K562 (cell line): ENCODE results near the gene TUBG2. TPM values are rescaled to one million over a fixed set of nuclear protein-coding genes. Genes with fewer than 3 reads are reported as not detected.

Experiments
- BRD9 ChIP-seq: fragments of 450-650 bp; IDR thresholded peaks from 2 replicates; pipeline ENCODE4 v1.6.1; 2018; ENCODE audit warnings: low read depth; ENCODE audit not compliant: partially characterized antibody
- CBFA2T2 ChIP-seq: fragments of 450-650 bp; conservative IDR thresholded peaks from 2 replicates; pipeline ENCODE4 v1.6.1; 2017; ENCODE audit warnings: mild to moderate bottlenecking
- CREM ChIP-seq: IDR thresholded peaks from 2 replicates; pipeline ENCODE4 v1.6.1; 2014; ENCODE audit warnings: antibody characterized with exemption, low read depth
- CTBP1 ChIP-seq: fragments of 450-650 bp; IDR thresholded peaks from 2 replicates; pipeline ENCODE4 v1.6.1; 2016; ENCODE audit warnings: borderline replicate concordance
- ELF4 ChIP-seq: fragments of 450-650 bp; formaldehyde crosslinking; IDR thresholded peaks from 2 replicates; pipeline ENCODE4 v1.4.0; 2022; ENCODE audit warnings: missing genetic modification characterization
- ESRRA ChIP-seq: fragments of 450-650 bp; IDR thresholded peaks from 2 replicates; pipeline ENCODE4 v1.6.1; 2014; ENCODE audit warnings: low read depth, mild to moderate bottlenecking, moderate library complexity, borderline replicate concordance
- HMG20B ChIP-seq: fragments of 250-450 bp; sonication (Bioruptor Pico); IDR thresholded peaks from 2 replicates; pipeline ENCODE4 v1.5.0; 2021; ENCODE audit warnings: mild to moderate bottlenecking
- HNRNPK ChIP-seq: fragments of 200-400 bp; formaldehyde crosslinking; IDR thresholded peaks from one replicate; pipeline ENCODE4 v1.6.1; 2018; ENCODE audit warnings: mild to moderate bottlenecking, low read depth, low read length; ENCODE audit not compliant: poor library complexity, severe bottlenecking
- IRF2 ChIP-seq: sonication (generic); formaldehyde crosslinking; IDR thresholded peaks from 2 replicates; pipeline ENCODE4 v1.8.1; 2022; ENCODE audit warnings: mild to moderate bottlenecking, missing genetic modification reagents
- KHSRP ChIP-seq: fragments of 450-650 bp; IDR thresholded peaks from 2 replicates; pipeline ENCODE4 v1.6.1; 2017
- NBN ChIP-seq: fragments of 450-650 bp; IDR thresholded peaks from 2 replicates; pipeline ENCODE4 v1.6.1; 2016; ENCODE audit warnings: low read depth, mild to moderate bottlenecking
- NFRKB ChIP-seq: fragments of 450-650 bp; IDR thresholded peaks from 2 replicates; pipeline ENCODE4 v1.6.1; 2016; ENCODE audit warnings: low read depth
- PURB ChIP-seq: sonication (generic); formaldehyde crosslinking; IDR thresholded peaks from 2 replicates; pipeline ENCODE4 v1.9.0; 2021; ENCODE audit warnings: low read depth, mild to moderate bottlenecking, missing genetic modification reagents
- RCOR1 ChIP-seq, 2 experiments: IDR thresholded peaks; 2 replicates each; pipeline ENCODE4 v1.6.1; 2012; ENCODE audit warnings: low read depth in 2 of 2, low read length in 2 of 2, borderline replicate concordance in 1 of 2, improper control_type of control experiment in 1 of 2
- RFX5 ChIP-seq: IDR thresholded peaks from 2 replicates; pipeline ENCODE4 v1.6.1; 2011; ENCODE audit warnings: low read depth, mild to moderate bottlenecking, improper control_type of control experiment, low read length
- STAT5A ChIP-seq: IDR thresholded peaks from 2 replicates; pipeline ENCODE4 v1.6.1; 2012; ENCODE audit warnings: low read length, inconsistent platforms, borderline replicate concordance
- TARDBP ChIP-seq: fragments of 450-650 bp; IDR thresholded peaks from 2 replicates; pipeline ENCODE4 v1.6.1; 2016
- TOE1 ChIP-seq, 2 experiments: fragments of 450-650 bp in 1 of 2; sonication (generic) in 1 of 2; formaldehyde crosslinking in 1 of 2; IDR thresholded peaks; 2 replicates each; pipeline versions ENCODE4 v1.7.1 to v1.8.0; 2016 to 2022; ENCODE audit warnings: borderline replicate concordance in 2 of 2, mild to moderate bottlenecking in 2 of 2, antibody characterized with exemption in 1 of 2, inconsistent platforms in 1 of 2, low read depth in 1 of 2, missing genetic modification reagents in 1 of 2, moderate library complexity in 1 of 2
- U2AF2 ChIP-seq: fragments of 200-400 bp; formaldehyde crosslinking; optimal IDR thresholded peaks from 2 replicates; pipeline ENCODE3; 2017; ENCODE audit warnings: low read depth, mild to moderate bottlenecking, low read length
- ZFX ChIP-seq: sonication (generic); formaldehyde crosslinking; IDR thresholded peaks from 2 replicates; pipeline ENCODE4 v1.8.0; 2022; ENCODE audit warnings: mild to moderate bottlenecking, missing genetic modification reagents, moderate library complexity
- ZNF431 ChIP-seq: sonication (generic); formaldehyde crosslinking; IDR thresholded peaks from 2 replicates; pipeline ENCODE4 v1.8.0; 2022; ENCODE audit warnings: mild to moderate bottlenecking, missing genetic modification reagents
- ZNF583 ChIP-seq: fragments of 250-450 bp; sonication (Bioruptor Pico); IDR thresholded peaks from 2 replicates; pipeline ENCODE4 v1.4.0; 2020
- ZNF586 ChIP-seq: fragments of 450-650 bp; formaldehyde crosslinking; conservative IDR thresholded peaks from 2 replicates; pipeline ENCODE4 v1.4.0; 2020; ENCODE audit warnings: mild to moderate bottlenecking, moderate library complexity
- ZNF778 ChIP-seq: fragments of 450-650 bp; formaldehyde crosslinking; IDR thresholded peaks from 2 replicates; pipeline ENCODE4 v1.4.0; 2020; ENCODE audit warnings: mild to moderate bottlenecking, moderate library complexity
- polyA plus RNA-seq, 8 experiments: library from polyadenylated mRNA; depleted of rRNA in 4 of 8; stranded (reverse) in 5 of 8; unstranded in 3 of 8; fragments of >200 nt; fragmentation: Nextera tagmentation in 2 of 8; fragmentation: Illumina TruSeq in 1 of 8; extraction: Ambion mirVana in 2 of 8; extraction: Trizol in 1 of 8; gene quantifications; 2 replicates each; pipeline versions ENCODE4 v1.2.1 to v1.2.3, GENCODE V29; 2011 to 2014; ENCODE audit warnings: inconsistent platforms in 1 of 8, missing spikeins in 1 of 8
- total RNA-seq, 7 experiments: library from RNA; depleted of rRNA in 6 of 7; stranded (reverse); fragments of >200 nt in 6 of 7; fragmentation: Illumina TruSeq in 2 of 7; extraction: Trizol in 2 of 7; gene quantifications; 2 replicates each; pipeline versions ENCODE4 v1.2.1 to v1.2.3, GENCODE V29; 2011 to 2021; ENCODE audit warnings: low replicate concordance in 1 of 7
- TF ChIP-seq, protein P1 (sequence below), 2 experiments: IDR thresholded peaks; 2 replicates each; pipeline ENCODE4 v1.6.1; 2012; ENCODE audit warnings: improper control_type of control experiment in 2 of 2, low read depth in 2 of 2, low read length in 2 of 2, borderline replicate concordance in 1 of 2
- TF ChIP-seq, protein P2 (sequence below): fragments of 250-450 bp; sonication (Bioruptor Pico); IDR thresholded peaks from 2 replicates; pipeline ENCODE4 v1.8.0; 2022; ENCODE audit warnings: inconsistent platforms

Gene TUBG2
- total and polyA plus RNA-seq, 9 of the 15 experiments (the other 6 are each of a cell fraction or from before 2014, with no cell fraction given), result 0.09 to 0.80 (median 0.24) TPM; not detected in 2

GRCh38 chr17:42677921-42678781 lies 19.1 kb downstream of the TUBG2 start (continued):
- TF ChIP-seq IRF2 (CRISPR knock-in tag) (no peak), TARDBP (0 out of 2 replicates have a peak, but pooled peaks have one; percentile 39), STAT5A (no peak), U2AF2 (no peak), HMG20B (no peak), TOE1 (IDR thresholded peaks at IDR 0.05; ENCODE audit: borderline replicate concordance) (peak; percentile 31; the same call in 1 of the 2 replicates), TOE1 (CRISPR knock-in tag; IDR thresholded peaks at IDR 0.05; ENCODE audit: borderline replicate concordance, low read depth) (no peak), NFRKB (peak; percentile 69), BRD9 (no peak), ELF4 (CRISPR knock-in tag) (0 out of 2 replicates have a peak, but pooled peaks have one; percentile 13), RCOR1 (IDR thresholded peaks at IDR 0.05; ENCODE audit: borderline replicate concordance in 1 of 2, low read depth in 2 of 2, low read length in 2 of 2) (peak in 1 of 2 experiments; percentile 92; a peak in 3 of 4 replicates), ZFX (CRISPR knock-in tag) (peak; percentile 52), KHSRP (no peak), ESRRA (peak; percentile 56; the same call in 1 of the 2 replicates), ZNF431 (CRISPR knock-in tag) (no peak), CREM (peak; percentile 63), RFX5 (no peak), ZNF778 (CRISPR knock-in tag) (no peak), PURB (CRISPR knock-in tag) (no peak), NBN (0 out of 2 replicates have a peak, but pooled peaks have one; percentile 34), CTBP1 (peak; percentile 34; the same call in 1 of the 2 replicates), ZNF583 (CRISPR knock-in tag) (no peak), ZNF586 (CRISPR knock-in tag) (no peak), CBFA2T2 (peak; percentile 45), HNRNPK (no peak)
- TF ChIP-seq, protein P1, sequence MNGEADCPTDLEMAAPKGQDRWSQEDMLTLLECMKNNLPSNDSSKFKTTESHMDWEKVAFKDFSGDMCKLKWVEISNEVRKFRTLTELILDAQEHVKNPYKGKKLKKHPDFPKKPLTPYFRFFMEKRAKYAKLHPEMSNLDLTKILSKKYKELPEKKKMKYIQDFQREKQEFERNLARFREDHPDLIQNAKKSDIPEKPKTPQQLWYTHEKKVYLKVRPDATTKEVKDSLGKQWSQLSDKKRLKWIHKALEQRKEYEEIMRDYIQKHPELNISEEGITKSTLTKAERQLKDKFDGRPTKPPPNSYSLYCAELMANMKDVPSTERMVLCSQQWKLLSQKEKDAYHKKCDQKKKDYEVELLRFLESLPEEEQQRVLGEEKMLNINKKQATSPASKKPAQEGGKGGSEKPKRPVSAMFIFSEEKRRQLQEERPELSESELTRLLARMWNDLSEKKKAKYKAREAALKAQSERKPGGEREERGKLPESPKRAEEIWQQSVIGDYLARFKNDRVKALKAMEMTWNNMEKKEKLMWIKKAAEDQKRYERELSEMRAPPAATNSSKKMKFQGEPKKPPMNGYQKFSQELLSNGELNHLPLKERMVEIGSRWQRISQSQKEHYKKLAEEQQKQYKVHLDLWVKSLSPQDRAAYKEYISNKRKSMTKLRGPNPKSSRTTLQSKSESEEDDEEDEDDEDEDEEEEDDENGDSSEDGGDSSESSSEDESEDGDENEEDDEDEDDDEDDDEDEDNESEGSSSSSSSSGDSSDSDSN (IDR thresholded peaks at IDR 0.05; ENCODE audit: borderline replicate concordance in 1 of 2, low read depth in 2 of 2, low read length in 2 of 2), result no peak
- TF ChIP-seq, protein P2, sequence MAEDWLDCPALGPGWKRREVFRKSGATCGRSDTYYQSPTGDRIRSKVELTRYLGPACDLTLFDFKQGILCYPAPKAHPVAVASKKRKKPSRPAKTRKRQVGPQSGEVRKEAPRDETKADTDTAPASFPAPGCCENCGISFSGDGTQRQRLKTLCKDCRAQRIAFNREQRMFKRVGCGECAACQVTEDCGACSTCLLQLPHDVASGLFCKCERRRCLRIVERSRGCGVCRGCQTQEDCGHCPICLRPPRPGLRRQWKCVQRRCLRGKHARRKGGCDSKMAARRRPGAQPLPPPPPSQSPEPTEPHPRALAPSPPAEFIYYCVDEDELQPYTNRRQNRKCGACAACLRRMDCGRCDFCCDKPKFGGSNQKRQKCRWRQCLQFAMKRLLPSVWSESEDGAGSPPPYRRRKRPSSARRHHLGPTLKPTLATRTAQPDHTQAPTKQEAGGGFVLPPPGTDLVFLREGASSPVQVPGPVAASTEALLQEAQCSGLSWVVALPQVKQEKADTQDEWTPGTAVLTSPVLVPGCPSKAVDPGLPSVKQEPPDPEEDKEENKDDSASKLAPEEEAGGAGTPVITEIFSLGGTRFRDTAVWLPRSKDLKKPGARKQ (CRISPR knock-in tag), result no peak
